HL-60 (cell line): Measurements from ENCODE around the gene PRRG2.

Experiments used
- DNase-seq, 2 experiments: peaks; one replicate each; pipeline ENCODE4 v3.0.0-alpha.2; 2010 to 2020; ENCODE audit warnings: low read depth in 1 of 2, low spot score in 1 of 2
- H3K27ac ChIP-seq: fragments of 250-450 bp; sonication (Bioruptor Pico); replicated peaks from 2 replicates; pipeline ENCODE4 v1.5.1; 2020; ENCODE audit warnings: mild to moderate bottlenecking, moderate library complexity
- H3K27me3 ChIP-seq: fragments of 250-450 bp; sonication (Bioruptor Pico); 2 replicates; pipeline ENCODE4 v1.5.1; 2021; ENCODE audit warnings: mild to moderate bottlenecking, moderate library complexity; ENCODE audit not compliant: insufficient read depth, poor library complexity, severe bottlenecking
- H3K4me3 ChIP-seq: replicated peaks from 2 replicates; pipeline ENCODE4 v1.5.1; 2011; ENCODE audit warnings: mild to moderate bottlenecking, control low read depth, low read length; ENCODE audit not compliant: insufficient read depth
- GABPA ChIP-seq: IDR thresholded peaks from 2 replicates; pipeline ENCODE4 v1.6.1; 2012; ENCODE audit warnings: low read depth
- POLR2AphosphoS5 ChIP-seq: IDR thresholded peaks from 2 replicates; pipeline ENCODE4 v1.6.1; 2012; ENCODE audit warnings: low read depth
- REST ChIP-seq: IDR thresholded peaks from 2 replicates; pipeline ENCODE4 v1.6.1; 2012; ENCODE audit warnings: low read depth; ENCODE audit not compliant: insufficient replicate concordance
- SPI1 ChIP-seq: IDR thresholded peaks from 2 replicates; pipeline ENCODE4 v1.6.1; 2012; ENCODE audit warnings: low read depth, mild to moderate bottlenecking, borderline replicate concordance
- TF ChIP-seq, protein P1 (sequence below): IDR thresholded peaks from one replicate; pipeline ENCODE4 v1.5.1; 2011; ENCODE audit warnings: low read length, control low read depth, inconsistent platforms; ENCODE audit not compliant: insufficient read depth

PRRG2 gene

DNA sequence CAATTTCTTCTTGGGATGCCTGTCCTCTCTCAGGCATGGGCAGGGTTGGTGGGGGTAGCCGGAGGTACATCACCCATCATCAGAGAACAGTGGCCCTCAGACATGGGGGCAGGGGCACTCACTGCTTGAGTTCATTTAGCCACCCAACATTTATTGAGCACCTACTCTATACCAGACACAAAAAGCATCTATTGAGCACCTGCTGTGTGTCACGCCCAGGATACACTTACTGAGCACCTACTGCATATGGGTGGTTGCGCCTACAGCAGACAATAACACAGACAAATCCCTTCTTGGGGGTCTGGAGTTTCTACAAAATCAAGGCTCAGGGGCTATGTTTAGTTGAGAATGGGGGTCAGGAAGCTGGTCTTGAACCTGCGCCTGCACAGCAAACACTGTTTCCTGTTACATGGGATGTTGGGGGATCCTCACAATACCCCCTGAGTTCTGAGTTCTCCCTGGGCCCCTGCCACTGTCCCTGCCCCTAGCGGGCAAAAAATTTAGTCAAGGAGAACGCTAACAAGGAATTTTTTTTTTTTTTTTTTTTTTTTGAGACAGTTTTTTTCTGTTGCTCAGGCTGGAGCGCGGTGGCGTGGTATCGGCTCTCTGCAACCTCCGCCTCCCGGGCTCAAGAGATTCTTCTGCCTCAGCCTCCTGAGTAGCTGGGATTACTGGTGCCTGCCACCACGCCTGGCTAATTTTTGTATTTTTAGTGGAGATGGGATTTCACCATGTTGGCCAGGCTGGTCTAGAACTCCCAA, 41.7 kb upstream of the PRRG2 start:
- no peak overlapping the region for H3K4me3 ChIP-seq
- H3K27ac ChIP-seq: no peak overlapping the region
- TF ChIP-seq POLR2AphosphoS5: no peak
- TF ChIP-seq GABPA: no peak
- no peak for TF ChIP-seq REST
- TF ChIP-seq, protein P1, sequence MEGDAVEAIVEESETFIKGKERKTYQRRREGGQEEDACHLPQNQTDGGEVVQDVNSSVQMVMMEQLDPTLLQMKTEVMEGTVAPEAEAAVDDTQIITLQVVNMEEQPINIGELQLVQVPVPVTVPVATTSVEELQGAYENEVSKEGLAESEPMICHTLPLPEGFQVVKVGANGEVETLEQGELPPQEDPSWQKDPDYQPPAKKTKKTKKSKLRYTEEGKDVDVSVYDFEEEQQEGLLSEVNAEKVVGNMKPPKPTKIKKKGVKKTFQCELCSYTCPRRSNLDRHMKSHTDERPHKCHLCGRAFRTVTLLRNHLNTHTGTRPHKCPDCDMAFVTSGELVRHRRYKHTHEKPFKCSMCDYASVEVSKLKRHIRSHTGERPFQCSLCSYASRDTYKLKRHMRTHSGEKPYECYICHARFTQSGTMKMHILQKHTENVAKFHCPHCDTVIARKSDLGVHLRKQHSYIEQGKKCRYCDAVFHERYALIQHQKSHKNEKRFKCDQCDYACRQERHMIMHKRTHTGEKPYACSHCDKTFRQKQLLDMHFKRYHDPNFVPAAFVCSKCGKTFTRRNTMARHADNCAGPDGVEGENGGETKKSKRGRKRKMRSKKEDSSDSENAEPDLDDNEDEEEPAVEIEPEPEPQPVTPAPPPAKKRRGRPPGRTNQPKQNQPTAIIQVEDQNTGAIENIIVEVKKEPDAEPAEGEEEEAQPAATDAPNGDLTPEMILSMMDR: no peak
- no peak for TF ChIP-seq SPI1
- H3K27me3 ChIP-seq: no peaks in the 10 kb centered on the region
- DNase-seq: no peak

GRCh38 chr19:49541914-49542313, 39.2 kb upstream of the PRRG2 start:
- no peaks in the 10 kb centered on the region for H3K27me3 ChIP-seq
- no peak overlapping the region for H3K27ac ChIP-seq
- no peak for TF ChIP-seq POLR2AphosphoS5
- TF ChIP-seq SPI1: no peak
- TF ChIP-seq, protein P1: no peak
- TF ChIP-seq REST: no peak
- no peak for TF ChIP-seq GABPA
- no peak for DNase-seq
- H3K4me3 ChIP-seq: no peak overlapping the region

DNA sequence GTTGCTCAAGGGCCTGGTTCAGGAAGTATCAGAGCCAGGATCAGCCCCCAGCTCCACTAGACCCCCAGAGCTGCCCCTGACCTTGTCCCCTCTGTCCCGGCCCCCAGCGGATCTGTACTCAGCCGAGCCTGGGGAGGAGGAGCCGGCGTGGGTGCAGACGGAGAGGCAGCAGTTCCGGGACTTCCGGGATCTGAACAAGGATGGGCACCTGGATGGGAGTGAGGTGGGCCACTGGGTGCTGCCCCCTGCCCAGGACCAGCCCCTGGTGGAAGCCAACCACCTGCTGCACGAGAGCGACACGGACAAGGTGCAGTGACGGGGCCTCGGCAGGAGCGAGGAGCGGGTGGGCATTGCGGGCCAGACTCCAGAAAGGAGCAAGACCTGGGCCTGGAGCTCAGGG, 38.7 kb upstream of the PRRG2 start:
- no peak overlapping the region for H3K27ac ChIP-seq
- DNase-seq: no peak
- no peak overlapping the region for H3K4me3 ChIP-seq
- no peak for TF ChIP-seq SPI1
- TF ChIP-seq POLR2AphosphoS5: no peak
- no peak for TF ChIP-seq GABPA
- no peak for TF ChIP-seq REST
- TF ChIP-seq, protein P1: no peak
- no peaks in the 10 kb centered on the region for H3K27me3 ChIP-seq
